Sigmoid colon (tissue), 7 donors: ENCODE results near the gene VDR. TPM values are rescaled to one million over a fixed set of nuclear protein-coding genes. Genes with fewer than 3 reads are reported as not detected.
A peak's percentile ranks its signal among the peaks of the same experiment; 100 is the strongest.

Experiments used
- DNase-seq: peaks from one replicate; pipeline ENCODE4 v3.0.0-alpha.2; 2019
- H3K27ac ChIP-seq, 4 donors: fragments of 200-600 bp; sonication (generic); one replicate each; pipeline ENCODE4 v1.5.1; 2016 to 2019; ENCODE audit warnings: mild to moderate bottlenecking in 1 of 4
- H3K27me3 ChIP-seq, 3 donors: fragments of 200-600 bp; sonication (generic); one replicate each; pipeline ENCODE4 v1.5.1; 2019; ENCODE audit warnings: mild to moderate bottlenecking in 1 of 3
- H3K36me3 ChIP-seq, 4 donors: fragments of 200-600 bp; sonication (generic); one replicate each; pipeline ENCODE4 v1.5.1; 2016 to 2019
- H3K4me1 ChIP-seq, 4 donors: fragments of 200-600 bp; sonication (generic); one replicate each; pipeline ENCODE4 v1.5.1; 2017 to 2019
- H3K4me3 ChIP-seq, 4 donors: fragments of 200-600 bp; sonication (generic); one replicate each; pipeline ENCODE4 v1.5.1; 2017 to 2019; ENCODE audit warnings: mild to moderate bottlenecking in 2 of 4, moderate library complexity in 1 of 4
- H3K9me3 ChIP-seq, 4 donors: fragments of 200-600 bp in 3 of 4; sonication (generic) in 3 of 4; one replicate each; pipeline versions ENCODE4 v1.5.1 to v1.6.1; 2013 to 2019
- EP300 ChIP-seq, 4 donors: sonication (generic); formaldehyde crosslinking; IDR thresholded peaks; one replicate each; pipeline ENCODE4 v1.6.1; 2017; ENCODE audit warnings: antibody characterized with exemption in 4 of 4
- POLR2A ChIP-seq, 2 donors: fragments of 450-650 bp; IDR thresholded peaks; one replicate each; pipeline ENCODE4 v1.6.1; 2016; ENCODE audit warnings: antibody characterized with exemption in 2 of 2, mild to moderate bottlenecking in 2 of 2, moderate library complexity in 2 of 2
- POLR2AphosphoS5 ChIP-seq, 4 donors: sonication (generic); formaldehyde crosslinking; IDR thresholded peaks; one replicate each; pipeline ENCODE4 v1.6.1; 2017; ENCODE audit warnings: antibody characterized with exemption in 4 of 4
- WGBS, 2 donors: extraction: QIAGEN DNeasy Blood & Tissue Kit; methylation state at CpG; one replicate each; pipeline ENCODE4 v1.1.7; 2013; 5-methylcytosine and 5-hydroxymethylcytosine counted together
- intact Hi-C: fragments of 100-400 bp; cut with DNase I; formaldehyde crosslinking; loops from one replicate; pipeline ENCODE4 v1.15.1; 2023
- polyA plus RNA-seq, 3 donors: library from polyadenylated mRNA; stranded (reverse); fragments of 200-250 nt; gene quantifications; one replicate each; pipeline ENCODE4 v1.2.3, GENCODE V29; 2013
- total RNA-seq, 4 donors: library from RNA; depleted of rRNA; stranded (reverse); fragments of >200 nt; gene quantifications; one replicate each; pipeline ENCODE4 v1.1.0, GENCODE V29; 2016
- TF ChIP-seq, protein P1 (sequence below), 4 experiments: fragments of 450-650 bp in 3 of 4; fragments of 200-600 bp in 1 of 4; IDR thresholded peaks; one replicate each; pipeline ENCODE4 v1.5.1; 2016 to 2019; ENCODE audit warnings: antibody characterized with exemption in 4 of 4, mild to moderate bottlenecking in 3 of 4, moderate library complexity in 2 of 4
- donor health status: healthy with polysubstance abuse.
- donor health status: Bipolar disorder and iron deficiency.
- donor health status: healthy.

VDR gene
- total and polyA plus RNA-seq, 7 donors = 0.71 to 69.1 (median 2.5) TPM

- intact Hi-C loops = no loop called here
These were observed 28.9 kb downstream of the VDR start for GRCh38 chr12:47875746-47876439.

GRCh38 chr12:47874316-47874715, 30.5 kb downstream of the VDR start:
- intact Hi-C loops = no loop called here
- Histone ChIP-seq H3K4me3 (no peak overlapping the region), H3K36me3 (no peaks in the 10 kb centered on the region), H3K27me3 (no peaks in the 10 kb centered on the region), H3K9me3 (no peaks in the 10 kb centered on the region), H3K4me1 (peaks cover 0 to 17% (median 15%) of the 10 kb centered on the region in 4 donors), H3K27ac (no peak overlapping the region)
- DNase-seq = no peak
- no peak for TF ChIP-seq POLR2AphosphoS5 (IDR thresholded peaks at IDR 0.05)
- no peak for TF ChIP-seq POLR2A (IDR thresholded peaks at IDR 0.05)
- TF ChIP-seq EP300 (IDR thresholded peaks at IDR 0.05) = no peak
- TF ChIP-seq, protein P1, sequence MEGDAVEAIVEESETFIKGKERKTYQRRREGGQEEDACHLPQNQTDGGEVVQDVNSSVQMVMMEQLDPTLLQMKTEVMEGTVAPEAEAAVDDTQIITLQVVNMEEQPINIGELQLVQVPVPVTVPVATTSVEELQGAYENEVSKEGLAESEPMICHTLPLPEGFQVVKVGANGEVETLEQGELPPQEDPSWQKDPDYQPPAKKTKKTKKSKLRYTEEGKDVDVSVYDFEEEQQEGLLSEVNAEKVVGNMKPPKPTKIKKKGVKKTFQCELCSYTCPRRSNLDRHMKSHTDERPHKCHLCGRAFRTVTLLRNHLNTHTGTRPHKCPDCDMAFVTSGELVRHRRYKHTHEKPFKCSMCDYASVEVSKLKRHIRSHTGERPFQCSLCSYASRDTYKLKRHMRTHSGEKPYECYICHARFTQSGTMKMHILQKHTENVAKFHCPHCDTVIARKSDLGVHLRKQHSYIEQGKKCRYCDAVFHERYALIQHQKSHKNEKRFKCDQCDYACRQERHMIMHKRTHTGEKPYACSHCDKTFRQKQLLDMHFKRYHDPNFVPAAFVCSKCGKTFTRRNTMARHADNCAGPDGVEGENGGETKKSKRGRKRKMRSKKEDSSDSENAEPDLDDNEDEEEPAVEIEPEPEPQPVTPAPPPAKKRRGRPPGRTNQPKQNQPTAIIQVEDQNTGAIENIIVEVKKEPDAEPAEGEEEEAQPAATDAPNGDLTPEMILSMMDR (IDR thresholded peaks at IDR 0.05) = no peak
- WGBS, 2 donors = 86% methylated on average over 5 of the region's 5 CpGs

More at GRCh38 chr12:47875746-47876439, 28.9 kb downstream of the VDR start:
- no peaks in the 10 kb centered on the region for H3K27me3 ChIP-seq
- no peaks in the 10 kb centered on the region for H3K36me3 ChIP-seq
- no peak overlapping the region for H3K4me3 ChIP-seq
- no peak overlapping the region for H3K27ac ChIP-seq
- DNase-seq = no peak
- no peak for TF ChIP-seq POLR2AphosphoS5 (IDR thresholded peaks at IDR 0.05)
- TF ChIP-seq POLR2A (IDR thresholded peaks at IDR 0.05) = no peak
- TF ChIP-seq, protein P1 (IDR thresholded peaks at IDR 0.05) = no peak
- TF ChIP-seq EP300 (IDR thresholded peaks at IDR 0.05) = no peak
- 91 to 94% methylated on average over 2 of the region's 2 CpGs for WGBS, 2 donors
- no peaks in the 10 kb centered on the region for H3K9me3 ChIP-seq
- H3K4me1 ChIP-seq = peaks cover 0 to 2% (median 2%) of the 10 kb centered on the region in 4 donors

- 44 to 56% methylated on average over 6 of the region's 6 CpGs for WGBS, 2 donors
- intact Hi-C loops = loop anchor here (1.0 to 2.0 kb wide), 2 partner anchors 34 to 79 kb away; partner anchors contain the start of gene VDR
- Histone ChIP-seq H3K4me3 (no peak overlapping the region), H3K9me3 (no peaks in the 10 kb centered on the region), H3K27ac (peak overlapping the region; percentile 49 to 77 (median 68)), H3K4me1 (peaks cover 0 to 20% (median 16%) of the 10 kb centered on the region in 4 donors), H3K27me3 (no peaks in the 10 kb centered on the region), H3K36me3 (no peaks in the 10 kb centered on the region)
- peak; percentile 82 for DNase-seq
- no peak for TF ChIP-seq POLR2A (IDR thresholded peaks at IDR 0.05)
- TF ChIP-seq, protein P1 (IDR thresholded peaks at IDR 0.05) = peak in 1 of 4 experiments; percentile 21
- peak in 1 of 4 donors; percentile 14 for TF ChIP-seq EP300 (IDR thresholded peaks at IDR 0.05)
- TF ChIP-seq POLR2AphosphoS5 (IDR thresholded peaks at IDR 0.05) = peak; percentile 41 to 75 (median 66)
These were observed 34.5 kb downstream of the VDR start for GRCh38 chr12:47870175-47870781.

GRCh38 chr12:47868552-47869031, 36.2 kb downstream of the VDR start:
- H3K27ac ChIP-seq = no peak overlapping the region
- no peaks in the 10 kb centered on the region for H3K9me3 ChIP-seq
- no peaks in the 10 kb centered on the region for H3K27me3 ChIP-seq
- no peaks in the 10 kb centered on the region for H3K36me3 ChIP-seq
- DNase-seq = no peak
- H3K4me1 ChIP-seq = peaks cover 0 to 20% (median 16%) of the 10 kb centered on the region in 4 donors
- intact Hi-C loops = no loop called here
- WGBS, 2 donors = 59 to 86% methylated on average over 8 of the region's 8 CpGs
- no peak overlapping the region for H3K4me3 ChIP-seq
- TF ChIP-seq, protein P1 (IDR thresholded peaks at IDR 0.05) = no peak
- no peak for TF ChIP-seq EP300 (IDR thresholded peaks at IDR 0.05)
- TF ChIP-seq POLR2AphosphoS5 (IDR thresholded peaks at IDR 0.05) = no peak
